Sciatic nerve (tissue), 2 donors: ENCODE results near the gene BAD. TPM values are rescaled to one million over a fixed set of nuclear protein-coding genes. Genes with fewer than 3 reads are reported as not detected.
A peak's percentile ranks its signal among the peaks of the same experiment; 100 is the strongest.

ENCODE experiments used
- ATAC-seq: fragments of 200-7000 bp; cut with Tn5 transposase; one replicate; pipeline ENCODE4 v1.9.1; 2020; ENCODE audit warnings: mild to moderate bottlenecking, moderate library complexity
- DNase-seq: peaks from one replicate; pipeline ENCODE4 v3.0.0-alpha.2; 2020; ENCODE audit warnings: low spot score
- intact Hi-C: fragments of 100-400 bp; cut with DNase I; formaldehyde crosslinking; loops from one replicate; pipeline ENCODE4 v1.14.2; 2022
- total RNA-seq: library from RNA; stranded (reverse); fragmentation: NEBNext Ultra II Directional; extraction: Animal tissue kit (Norgen Biotek cat#: 25700); gene quantifications from one replicate; pipeline ENCODE4 v1.2.1, GENCODE V29; 2021
- donor health status: DM: no; HTN: no; CAD: no.
- donor health status: DM: no; HTN: no; CAD: no.

The BAD gene
- total RNA-seq, 1 donor from 2014 or later, result 47.4 TPM

- no peak for ATAC-seq
- no peak for DNase-seq
- intact Hi-C loops, result no loop called here
Measured at GRCh38 chr11:64286801-64287159, 2.3 kb upstream of the BAD start.

GRCh38 chr11:64285885-64286800 lies 1.7 kb upstream of the BAD start:
- intact Hi-C loops, result no loop called here
- DNase-seq (no peak), ATAC-seq (peak; percentile 1)

GRCh38 chr11:64284962-64285884 lies 758 bp upstream of the BAD start, which contains the start of gene GPR137:
GPR137 (plus strand) TSS chr11:64285848; CDS start chr11:64286525, 677 bp downstream.
- peak; percentile 93 for DNase-seq
- intact Hi-C loops, result no loop called here
- peak; percentile 59 for ATAC-seq

GRCh38 chr11:64283092-64283491 lies 1.4 kb downstream of the BAD start:
- DNase-seq (no peak), ATAC-seq (no peak)
- intact Hi-C loops, result no loop called here

DNA sequence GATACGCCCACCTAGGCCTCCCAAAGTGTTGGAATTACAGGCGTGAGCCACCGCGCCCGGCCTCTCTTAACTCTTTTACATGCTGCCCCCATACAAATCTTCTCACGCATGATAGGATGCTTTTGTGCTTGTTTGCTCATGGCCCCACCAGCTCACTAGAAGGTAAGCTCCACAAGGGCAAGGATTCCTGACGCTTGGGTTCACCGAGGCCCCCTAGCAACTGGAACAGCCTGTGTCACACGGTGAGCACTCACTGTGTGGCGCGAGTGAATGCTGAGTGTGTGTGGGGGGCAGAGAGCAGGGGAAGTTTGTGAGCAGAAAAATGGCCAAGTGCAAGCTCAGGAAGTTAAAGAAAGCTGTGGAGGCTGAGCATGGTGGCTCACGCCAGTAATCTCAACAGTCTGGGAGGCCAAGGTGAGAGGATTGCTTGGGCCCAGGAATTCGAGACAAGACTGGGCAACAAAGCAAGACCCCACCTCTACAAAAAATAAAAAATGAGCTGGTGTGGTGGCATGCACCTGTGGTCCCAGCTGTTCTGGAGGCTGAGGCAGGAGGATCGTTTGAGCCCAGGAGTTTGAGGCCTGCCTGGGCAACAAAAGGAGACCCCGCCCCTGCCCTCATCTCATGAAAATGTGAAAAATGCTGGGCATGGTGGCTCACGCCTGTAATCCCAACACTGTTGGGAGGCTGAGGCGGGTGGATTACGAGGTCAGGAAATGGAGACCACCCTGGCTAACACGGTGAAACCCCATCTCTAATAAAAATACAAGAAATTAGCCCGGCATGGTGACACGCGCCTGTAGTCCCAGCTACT lies 2.3 kb downstream of the BAD start:
- no peak for DNase-seq
- intact Hi-C loops, result no loop called here

GRCh38 chr11:64278576-64279190 lies 5.8 kb downstream of the BAD start:
- no peak for DNase-seq
- intact Hi-C loops, result no loop called here
- ATAC-seq, result no peak

More for the DNA sequence above, 2.3 kb downstream of the BAD start:
- ATAC-seq, result no peak

DNA sequence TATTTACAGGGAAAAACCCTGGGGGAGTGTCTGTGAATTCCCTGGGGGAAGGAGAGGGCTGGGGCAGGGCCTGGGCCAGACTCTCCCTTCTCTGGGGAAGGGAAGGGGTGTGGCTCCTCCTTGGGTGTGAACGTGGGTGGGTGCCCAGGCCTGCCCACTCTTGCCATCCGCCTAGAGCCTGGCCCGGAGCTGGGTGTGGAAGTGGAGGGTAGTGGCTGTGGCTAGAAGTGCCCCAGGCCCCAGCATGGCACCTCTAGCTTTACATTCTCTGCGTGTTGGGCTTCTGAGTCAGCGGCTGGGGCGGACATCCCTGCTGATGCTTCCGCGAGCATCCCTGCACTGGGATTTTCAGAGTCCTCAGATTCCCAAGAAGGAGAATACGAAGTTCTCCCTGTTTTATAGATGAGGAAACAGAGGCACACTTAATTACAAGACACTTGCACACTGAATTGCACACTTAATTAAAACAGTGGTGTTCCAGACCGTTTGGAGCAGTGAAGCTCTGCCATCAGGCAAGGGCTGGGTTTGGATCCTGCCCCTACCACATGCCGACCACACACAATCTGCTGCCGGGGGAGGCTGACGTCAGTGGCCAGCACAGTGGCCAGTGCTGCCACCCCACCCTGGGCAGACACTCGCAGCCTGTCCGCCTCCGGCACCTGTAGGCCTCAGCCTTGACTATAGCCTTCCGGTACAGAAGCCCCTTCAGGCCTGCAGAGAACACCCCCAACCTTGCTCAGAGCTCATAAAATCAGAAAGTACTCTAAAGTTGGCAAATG lies 7.6 kb downstream of the BAD start:
- intact Hi-C loops, result no loop called here
- DNase-seq (no peak), ATAC-seq (no peak)

- no peak for DNase-seq
- no peak for ATAC-seq
- intact Hi-C loops, result no loop called here
Measured at GRCh38 chr11:64275841-64276240, 8.6 kb downstream of the BAD start.

- no peak for ATAC-seq
- intact Hi-C loops, result no loop called here
- DNase-seq, result no peak
Measured at GRCh38 chr11:64275031-64275800, 9.2 kb downstream of the BAD start.

GRCh38 chr11:64269540-64270220 lies 14.8 kb downstream of the BAD start:
- peak; percentile 92 for ATAC-seq
- intact Hi-C loops, result no loop called here
- DNase-seq, result peak; percentile 98

GRCh38 chr11:64268893-64269539 lies 15.4 kb downstream of the BAD start:
- intact Hi-C loops, result no loop called here
- DNase-seq, result no peak
- peak; percentile 3 for ATAC-seq

DNA sequence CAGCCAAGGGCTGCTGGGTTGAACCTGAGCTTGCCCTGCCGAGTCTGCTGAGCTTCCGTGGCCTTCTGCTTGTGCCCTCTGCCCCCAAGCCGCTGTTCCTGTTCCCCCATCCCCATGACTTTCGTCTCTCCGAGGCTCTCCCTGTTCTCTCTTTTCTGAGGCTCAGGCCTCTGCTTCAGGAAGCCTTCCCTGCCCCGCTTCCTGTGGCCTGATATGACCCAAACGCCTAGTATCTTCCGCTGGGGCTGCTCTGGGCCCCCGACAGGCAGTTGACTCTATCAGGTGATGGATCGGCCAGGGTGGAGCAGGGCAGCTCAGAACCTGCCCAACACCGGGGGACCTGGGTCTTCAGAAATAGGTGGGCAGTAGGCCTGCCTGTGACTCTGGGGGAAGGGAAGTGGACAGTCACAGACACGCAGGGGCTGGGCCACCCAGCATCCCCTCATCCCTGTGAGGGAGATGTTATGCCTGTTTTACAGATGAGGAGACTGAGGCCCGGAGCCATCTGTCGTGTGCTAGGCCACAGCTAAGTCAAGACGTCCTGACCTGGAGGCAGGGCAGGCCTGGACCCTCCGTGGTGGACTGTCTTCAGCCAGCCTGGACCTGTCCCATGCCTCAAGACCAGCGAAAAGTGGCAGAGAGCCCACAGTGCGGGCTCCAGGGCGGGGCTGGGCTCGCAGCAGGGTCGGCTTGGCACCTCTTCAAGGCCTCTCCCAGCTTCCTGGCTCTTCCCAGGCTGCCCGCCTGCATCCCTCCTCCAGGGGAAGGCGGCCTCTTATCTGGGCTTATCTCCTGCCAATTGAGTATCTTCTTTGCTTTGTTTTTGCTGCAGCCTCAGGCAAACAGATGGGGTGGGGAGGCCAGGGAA lies 16.2 kb downstream of the BAD start:
- peak; percentile 0 for ATAC-seq
- intact Hi-C loops, result no loop called here
- DNase-seq, result peak; percentile 81

DNA sequence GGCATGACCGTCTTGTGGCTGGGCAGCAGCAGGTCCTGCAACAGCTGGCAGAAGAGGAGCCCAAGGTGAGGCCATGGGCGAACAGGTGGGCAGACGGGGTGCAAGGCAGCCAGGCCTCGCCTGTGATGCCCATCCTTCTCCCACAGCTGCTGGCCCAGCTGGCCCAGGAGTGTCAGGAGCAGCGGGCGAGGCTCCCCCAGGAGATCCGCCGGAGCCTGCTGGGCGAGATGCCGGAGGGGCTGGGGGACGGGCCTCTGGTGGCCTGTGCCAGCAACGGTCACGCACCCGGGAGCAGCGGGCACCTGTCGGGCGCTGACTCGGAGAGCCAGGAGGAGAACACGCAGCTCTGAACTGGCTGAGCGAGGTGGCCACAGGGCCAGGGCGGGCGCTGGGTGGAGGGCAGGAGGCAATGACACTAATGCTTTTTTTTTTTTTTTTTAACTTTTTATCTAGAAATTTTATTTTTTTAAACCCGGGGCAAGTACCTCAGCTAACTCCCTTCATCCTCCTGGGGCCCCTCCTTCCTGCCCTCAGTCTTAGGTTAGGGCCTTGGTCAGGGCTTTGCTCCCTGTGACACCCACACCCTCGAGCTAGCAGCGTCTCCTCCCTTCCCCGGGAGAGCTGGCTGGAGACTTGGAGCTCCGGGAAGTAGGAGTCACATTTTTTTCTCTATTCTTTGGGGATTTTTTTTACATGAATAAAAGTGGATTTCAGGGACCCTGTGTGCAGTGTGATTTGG lies 17.1 kb downstream of the BAD start:
- intact Hi-C loops, result no loop called here
- no peak for DNase-seq
- ATAC-seq, result no peak

- intact Hi-C loops, result no loop called here
- no peak for ATAC-seq
- DNase-seq, result no peak
Measured at GRCh38 chr11:64266339-64266738, 18.1 kb downstream of the BAD start.
